ENCODE data around the gene NRP1.

- TF ChIP-seq JUND (IDR thresholded peaks at IDR 0.05) (no peak), CTCF (IDR thresholded peaks at IDR 0.05; ENCODE audit: low read depth, low read length, missing input control) (no peak), RXRA (IDR thresholded peaks at IDR 0.05) (no peak), GABPA (IDR thresholded peaks at IDR 0.05 in 1 of 2, conservative IDR thresholded peaks at IDR 0.05 in 1 of 2) (no peak), RAD21 (IDR thresholded peaks at IDR 0.05) (no peak), YY1 (IDR thresholded peaks at IDR 0.05) (no peak), REST (IDR thresholded peaks at IDR 0.05) (no peak), TAF1 (conservative IDR thresholded peaks at IDR 0.05) (no peak), ZBTB33 (IDR thresholded peaks at IDR 0.05) (no peak), EGR1 (IDR thresholded peaks at IDR 0.05; ENCODE audit: low read depth in 2 of 2) (no peak)
Observed at GRCh38 chr10:33183655-33184054, 150.8 kb downstream of the NRP1 start.
